K562 (cell line): ENCODE measurements around the gene PDE4D.

Source experiments
- DACH1 ChIP-seq: fragments of 450-650 bp; IDR thresholded peaks from 2 replicates; pipeline ENCODE4 v1.6.1; 2018; ENCODE audit not compliant: partially characterized antibody
- HCFC1 ChIP-seq: IDR thresholded peaks from 2 replicates; pipeline ENCODE4 v1.6.1; 2012; ENCODE audit warnings: low read depth, low read length, improper control_type of control experiment
- JUND ChIP-seq, 2 experiments: IDR thresholded peaks; 2 replicates in 1 of 2; 3 replicates in 1 of 2; pipeline ENCODE4 v1.6.1; 2011; ENCODE audit warnings: borderline replicate concordance in 2 of 2, low read depth in 2 of 2, low read length in 2 of 2, improper control_type of control experiment in 1 of 2, missing biosample characterization in 1 of 2, missing genetic modification characterization in 1 of 2, missing genetic modification reagents in 1 of 2
- TF ChIP-seq, protein P1 (sequence below): sonication (generic); formaldehyde crosslinking; IDR thresholded peaks from 2 replicates; pipeline ENCODE4 v1.8.0; 2022; ENCODE audit warnings: mild to moderate bottlenecking, missing genetic modification reagents, borderline replicate concordance

DNA sequence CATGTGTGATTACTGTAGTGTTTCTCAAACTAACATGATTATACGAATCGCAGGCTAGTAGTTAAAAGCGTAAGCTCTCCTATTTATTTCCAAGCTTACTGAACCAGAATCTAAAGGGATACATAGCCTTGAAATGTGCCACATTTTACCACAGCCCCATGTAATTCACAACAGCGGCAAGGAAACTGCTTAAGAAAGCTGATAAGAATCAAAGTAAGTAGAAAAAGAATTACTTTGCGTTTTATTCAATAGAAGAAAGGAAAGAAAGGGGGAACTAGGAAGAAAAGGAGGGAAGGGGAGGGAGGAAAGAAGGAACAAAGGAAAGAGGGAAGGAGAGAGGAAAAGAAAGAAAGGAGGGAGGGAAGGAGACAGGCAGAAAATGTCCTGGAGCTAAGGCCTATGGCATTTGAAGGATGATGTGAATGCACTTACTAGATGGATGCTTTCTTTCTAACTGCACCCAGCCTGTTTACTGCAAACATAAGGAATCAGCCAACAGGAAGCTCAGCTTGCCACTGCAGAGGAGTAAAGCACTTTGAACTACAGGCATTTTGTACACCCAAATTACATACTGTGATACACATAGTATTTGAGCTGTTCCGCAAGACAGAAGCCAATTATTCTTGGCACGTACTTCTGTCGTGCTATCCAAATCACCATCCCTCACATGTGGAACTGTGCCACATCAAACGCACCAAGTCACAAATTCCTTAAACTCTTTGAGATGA, 789.0 kb downstream of the PDE4D start:
- TF ChIP-seq HCFC1 (no peak), JUND (IDR thresholded peaks at IDR 0.05; ENCODE audit: borderline replicate concordance, low read depth, low read length) (no peak), JUND (tag; IDR thresholded peaks at IDR 0.05; ENCODE audit: borderline replicate concordance, low read depth, low read length) (no peak), DACH1 (no peak)
- TF ChIP-seq, protein P1, sequence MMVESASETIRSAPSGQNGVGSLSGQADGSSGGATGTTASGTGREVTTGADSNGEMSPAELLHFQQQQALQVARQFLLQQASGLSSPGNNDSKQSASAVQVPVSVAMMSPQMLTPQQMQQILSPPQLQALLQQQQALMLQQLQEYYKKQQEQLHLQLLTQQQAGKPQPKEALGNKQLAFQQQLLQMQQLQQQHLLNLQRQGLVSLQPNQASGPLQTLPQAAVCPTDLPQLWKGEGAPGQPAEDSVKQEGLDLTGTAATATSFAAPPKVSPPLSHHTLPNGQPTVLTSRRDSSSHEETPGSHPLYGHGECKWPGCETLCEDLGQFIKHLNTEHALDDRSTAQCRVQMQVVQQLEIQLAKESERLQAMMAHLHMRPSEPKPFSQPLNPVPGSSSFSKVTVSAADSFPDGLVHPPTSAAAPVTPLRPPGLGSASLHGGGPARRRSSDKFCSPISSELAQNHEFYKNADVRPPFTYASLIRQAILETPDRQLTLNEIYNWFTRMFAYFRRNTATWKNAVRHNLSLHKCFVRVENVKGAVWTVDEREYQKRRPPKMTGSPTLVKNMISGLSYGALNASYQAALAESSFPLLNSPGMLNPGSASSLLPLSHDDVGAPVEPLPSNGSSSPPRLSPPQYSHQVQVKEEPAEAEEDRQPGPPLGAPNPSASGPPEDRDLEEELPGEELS (CRISPR knock-in tag), result no peak
